SK-N-SH treated with all-trans-retinoic acid at 6 μM for 48 hours (cell line): Measurements from ENCODE around the gene TNFRSF4.

Experiments used
- PATZ1 ChIP-seq: fragments of 250-450 bp; sonication (Bioruptor Pico); IDR thresholded peaks from 2 replicates; pipeline ENCODE4 v1.8.0; 2020; ENCODE audit warnings: mild to moderate bottlenecking, moderate library complexity, borderline replicate concordance
- ZC3H10 ChIP-seq: fragments of 250-450 bp; sonication (Bioruptor Pico); IDR thresholded peaks from 2 replicates; pipeline ENCODE4 v1.5.1; 2021; ENCODE audit warnings: mild to moderate bottlenecking, moderate library complexity

GRCh38 chr1:1189111-1189510 lies 24.8 kb downstream of the TNFRSF4 start:
- TF ChIP-seq ZC3H10 (CRISPR knock-in tag), result no peak
- no peak for TF ChIP-seq PATZ1
